HepG2 (cell line): ENCODE measurements around the gene MSRB3.

Experiments
- REPIN1 ChIP-seq: sonication (generic); formaldehyde crosslinking; IDR thresholded peaks from 2 replicates; pipeline ENCODE4 v1.8.0; 2022; ENCODE audit warnings: missing genetic modification reagents, low read depth, mild to moderate bottlenecking, borderline replicate concordance
- ZBTB26 ChIP-seq: IDR thresholded peaks from 2 replicates; pipeline ENCODE4 v1.6.1; 2016; ENCODE audit warnings: missing compliant biosample characterization, missing genetic modification reagents, borderline replicate concordance
- TF ChIP-seq, protein P1 (sequence below): sonication (generic); formaldehyde crosslinking; IDR thresholded peaks from 2 replicates; pipeline ENCODE4 v1.8.1; 2023; ENCODE audit warnings: mild to moderate bottlenecking, missing genetic modification reagents

DNA sequence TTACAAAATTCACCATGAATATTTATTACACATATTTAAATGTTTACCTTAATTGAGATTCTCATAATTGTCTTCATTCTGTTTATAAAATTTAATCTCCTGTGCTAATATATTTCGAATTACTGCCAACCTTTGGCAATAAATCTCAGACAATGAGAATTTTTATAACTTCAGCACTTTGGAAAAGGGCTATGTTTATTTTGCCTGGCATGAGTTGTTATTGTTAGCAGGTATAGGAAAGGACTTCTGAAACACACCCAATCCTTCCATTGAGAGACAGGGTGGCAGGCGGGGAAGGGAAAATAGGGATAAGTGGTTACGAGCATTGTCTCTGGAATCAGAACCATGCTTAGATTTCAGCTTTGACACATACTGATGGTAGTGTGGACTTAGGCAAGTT is 12.1 kb upstream of the MSRB3 start:
- TF ChIP-seq, protein P1, sequence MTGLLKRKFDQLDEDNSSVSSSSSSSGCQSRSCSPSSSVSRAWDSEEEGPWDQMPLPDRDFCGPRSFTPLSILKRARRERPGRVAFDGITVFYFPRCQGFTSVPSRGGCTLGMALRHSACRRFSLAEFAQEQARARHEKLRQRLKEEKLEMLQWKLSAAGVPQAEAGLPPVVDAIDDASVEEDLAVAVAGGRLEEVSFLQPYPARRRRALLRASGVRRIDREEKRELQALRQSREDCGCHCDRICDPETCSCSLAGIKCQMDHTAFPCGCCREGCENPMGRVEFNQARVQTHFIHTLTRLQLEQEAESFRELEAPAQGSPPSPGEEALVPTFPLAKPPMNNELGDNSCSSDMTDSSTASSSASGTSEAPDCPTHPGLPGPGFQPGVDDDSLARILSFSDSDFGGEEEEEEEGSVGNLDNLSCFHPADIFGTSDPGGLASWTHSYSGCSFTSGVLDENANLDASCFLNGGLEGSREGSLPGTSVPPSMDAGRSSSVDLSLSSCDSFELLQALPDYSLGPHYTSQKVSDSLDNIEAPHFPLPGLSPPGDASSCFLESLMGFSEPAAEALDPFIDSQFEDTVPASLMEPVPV = no peak
- TF ChIP-seq REPIN1 (CRISPR knock-in tag) (no peak), ZBTB26 (CRISPR knock-in tag) (no peak)
